ENCODE data around the gene ZFX. TPM values are rescaled to one million over a fixed set of nuclear protein-coding genes. Genes with fewer than 3 reads are reported as not detected.
A peak's percentile ranks its signal among the peaks of the same experiment; 100 is the strongest.
"Not testable (repeated sequence)": the region's sequence is repeated elsewhere in the genome, so short reads cannot be mapped to it uniquely, and the experiment has no call there.

The ZFX gene
- 33.4 and 52.4 TPM in 2 replicates for total RNA-seq
- polyA plus RNA-seq (2012): 10.0 TPM

GRCh38 chrX:24149351-24150050 is at the start of gene ZFX:
Gene ZFX, plus strand, starts transcription at chrX:24149729. Its CDS starts 23,014 bp downstream, at chrX:24172743.
- DNase-seq (ENCODE audit: low read depth): peak; percentile 37

DNA sequence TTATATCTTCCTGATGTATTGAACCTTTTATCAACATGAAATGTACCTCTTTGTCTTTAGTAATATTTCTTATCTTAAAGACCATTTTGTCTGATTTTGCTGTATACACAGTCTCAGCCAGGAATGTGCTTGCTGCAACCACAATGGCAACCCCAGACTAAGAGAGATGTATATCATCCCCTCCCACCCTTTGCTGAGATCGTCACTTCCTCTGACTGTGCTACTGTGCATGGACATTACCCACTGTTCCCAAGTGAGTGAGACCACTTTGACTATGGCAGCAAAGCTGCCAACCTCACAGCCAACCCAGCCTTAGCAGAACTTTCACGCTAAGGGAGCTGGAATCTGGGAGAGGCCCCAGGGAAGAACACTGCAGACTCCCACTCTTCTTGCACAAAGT is 48.8 kb upstream of the ZFX start:
- DNase-seq (ENCODE audit: low read depth): no peak

GRCh38 chrX:24110069-24110468 is 39.5 kb upstream of the ZFX start:
- DNase-seq (ENCODE audit: low read depth): no peak

GRCh38 chrX:24113181-24113580 is 36.3 kb upstream of the ZFX start:
- DNase-seq (ENCODE audit: low read depth): no peak

GRCh38 chrX:24117258-24117657 is 32.3 kb upstream of the ZFX start:
- peak; percentile 51 for DNase-seq (ENCODE audit: low read depth)

DNA sequence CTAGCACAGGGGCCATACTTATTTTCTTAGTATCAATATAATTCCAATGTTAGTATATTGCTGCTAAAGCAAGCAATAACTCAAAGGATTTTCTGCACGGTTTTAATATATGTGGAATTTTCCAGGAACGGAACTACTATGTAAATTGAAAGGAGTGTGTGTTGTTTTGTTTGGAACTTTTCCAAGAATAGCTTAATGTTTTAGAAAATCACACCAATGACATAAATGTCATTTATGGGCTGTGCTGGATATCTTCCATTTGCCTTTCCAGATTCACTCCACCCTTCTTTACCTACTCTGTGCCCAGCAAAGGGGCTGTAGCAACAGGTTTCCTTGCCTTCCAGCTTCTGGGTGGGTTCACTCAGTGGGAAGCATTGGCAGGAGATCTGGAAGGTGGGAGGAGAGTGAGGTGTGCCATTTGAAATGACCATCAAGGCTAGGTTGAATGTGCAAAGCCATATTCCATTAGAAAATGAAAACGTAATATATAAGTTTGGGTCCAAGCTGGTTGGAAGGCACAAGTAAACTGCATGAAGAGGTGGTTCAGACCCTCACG is 25.2 kb upstream of the ZFX start:
- no peak for DNase-seq (ENCODE audit: low read depth)

DNA sequence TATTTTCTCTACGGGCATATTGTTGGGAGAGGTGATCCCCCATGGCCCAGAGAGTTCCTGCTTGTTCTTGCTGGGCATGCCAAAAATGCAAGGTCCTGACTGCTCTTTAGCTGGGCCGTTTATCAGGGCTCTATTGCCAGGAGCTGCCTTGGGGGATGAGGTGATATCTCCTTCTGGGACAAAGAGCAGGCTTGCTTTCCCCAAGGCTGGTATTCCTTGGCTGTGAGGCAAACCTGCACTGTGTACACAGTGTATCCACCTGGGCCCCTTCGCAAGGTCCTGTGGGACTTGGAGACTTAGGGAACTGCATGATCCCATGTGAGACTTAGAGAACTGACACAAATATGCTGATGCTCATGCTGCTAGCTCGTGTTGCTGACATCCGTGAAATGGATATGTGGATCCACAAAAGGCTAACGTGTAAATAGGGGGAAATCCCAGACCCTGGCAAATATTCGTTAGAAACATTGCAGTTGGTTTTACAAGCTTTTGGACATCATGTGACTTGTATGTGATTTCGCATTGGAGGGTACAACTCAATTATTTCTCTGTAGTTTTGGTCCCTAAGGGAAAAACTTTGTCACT is 24.4 kb upstream of the ZFX start:
- no peak for DNase-seq (ENCODE audit: low read depth)

DNA sequence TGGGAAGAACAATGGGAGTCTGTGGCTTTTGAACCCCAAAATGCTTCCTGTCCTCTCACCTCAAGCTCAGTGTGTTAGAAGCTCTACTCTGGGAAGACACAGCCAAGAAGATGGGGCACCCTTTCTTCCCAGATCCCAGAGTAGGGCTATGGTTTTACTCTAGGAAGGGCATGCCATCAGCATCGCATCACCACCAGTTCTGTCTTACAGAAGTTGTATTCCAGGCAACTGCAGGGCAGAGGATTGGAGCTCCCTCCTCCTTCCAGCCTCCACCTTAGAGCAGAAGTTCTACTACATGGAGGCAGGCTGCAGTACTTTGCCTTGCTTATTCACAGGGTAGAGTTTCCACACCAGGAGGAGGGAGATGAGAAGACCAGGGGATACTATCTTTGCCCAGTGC is 18.1 kb upstream of the ZFX start:
- no peak for DNase-seq (ENCODE audit: low read depth)

DNA sequence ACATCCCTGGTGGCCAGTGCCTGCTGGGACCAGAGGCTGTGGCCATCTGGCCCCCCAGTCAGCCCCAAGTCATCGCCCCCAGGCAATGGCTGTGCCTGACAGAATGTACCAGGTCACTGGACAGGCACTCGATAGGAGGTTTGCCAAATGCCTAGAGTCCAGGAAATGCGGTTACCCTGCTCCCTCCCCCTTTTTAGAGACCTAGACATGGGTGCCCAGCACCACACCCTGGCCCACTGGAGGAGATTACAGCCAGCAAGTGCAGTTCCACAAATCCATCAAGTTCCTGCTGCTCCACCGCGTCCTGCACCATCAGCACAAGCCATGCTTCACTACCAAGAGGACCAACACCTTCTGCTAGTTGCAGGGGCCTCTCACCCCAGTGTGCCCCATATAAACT is 16.2 kb upstream of the ZFX start:
- no peak for DNase-seq (ENCODE audit: low read depth)

DNA sequence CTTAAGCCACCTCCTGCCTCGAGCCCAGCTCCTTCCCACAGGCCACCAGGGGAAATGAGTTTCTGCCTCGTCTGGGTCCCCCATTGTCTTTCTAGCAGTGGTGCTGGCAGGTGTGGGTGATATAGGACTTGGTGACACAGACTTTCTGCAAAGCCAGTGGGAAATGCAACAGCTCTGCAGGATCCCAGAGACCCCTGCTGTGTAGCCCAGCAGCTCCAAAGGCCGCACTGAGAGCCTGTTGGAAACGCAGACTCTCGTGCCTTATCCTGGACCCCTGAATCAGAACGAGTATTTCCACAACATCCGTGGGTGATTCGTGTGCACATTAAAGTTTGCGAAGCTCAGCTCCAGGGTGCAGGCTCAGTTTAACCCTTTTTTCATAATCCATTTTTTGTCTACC is 13.8 kb upstream of the ZFX start:
- not testable (repeated sequence) for DNase-seq (ENCODE audit: low read depth)

GRCh38 chrX:24137192-24137591 is 12.3 kb upstream of the ZFX start:
- DNase-seq (ENCODE audit: low read depth): no peak

DNA sequence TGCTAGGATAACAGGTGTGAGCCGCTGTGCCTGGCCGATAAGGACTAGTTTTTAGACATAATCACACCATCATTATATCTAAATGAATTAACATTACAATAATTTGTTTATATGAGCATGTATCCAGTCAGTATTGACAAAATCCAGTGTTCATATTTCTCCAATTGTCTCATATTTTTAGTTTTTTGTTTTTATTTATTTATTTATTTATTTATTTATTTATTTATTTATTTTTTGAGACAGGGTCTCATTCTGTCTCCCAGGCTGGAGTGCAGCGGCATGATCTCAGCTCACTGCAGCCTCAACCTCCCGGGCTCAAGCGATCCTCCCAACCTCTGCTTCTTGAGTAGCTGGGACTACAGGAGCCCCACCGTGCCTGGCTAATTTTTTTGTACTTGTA is 5.5 kb upstream of the ZFX start:
- not testable (repeated sequence) for DNase-seq (ENCODE audit: low read depth)

GRCh38 chrX:24144528-24144927 is 5.0 kb upstream of the ZFX start:
- no peak for DNase-seq (ENCODE audit: low read depth)

DNA sequence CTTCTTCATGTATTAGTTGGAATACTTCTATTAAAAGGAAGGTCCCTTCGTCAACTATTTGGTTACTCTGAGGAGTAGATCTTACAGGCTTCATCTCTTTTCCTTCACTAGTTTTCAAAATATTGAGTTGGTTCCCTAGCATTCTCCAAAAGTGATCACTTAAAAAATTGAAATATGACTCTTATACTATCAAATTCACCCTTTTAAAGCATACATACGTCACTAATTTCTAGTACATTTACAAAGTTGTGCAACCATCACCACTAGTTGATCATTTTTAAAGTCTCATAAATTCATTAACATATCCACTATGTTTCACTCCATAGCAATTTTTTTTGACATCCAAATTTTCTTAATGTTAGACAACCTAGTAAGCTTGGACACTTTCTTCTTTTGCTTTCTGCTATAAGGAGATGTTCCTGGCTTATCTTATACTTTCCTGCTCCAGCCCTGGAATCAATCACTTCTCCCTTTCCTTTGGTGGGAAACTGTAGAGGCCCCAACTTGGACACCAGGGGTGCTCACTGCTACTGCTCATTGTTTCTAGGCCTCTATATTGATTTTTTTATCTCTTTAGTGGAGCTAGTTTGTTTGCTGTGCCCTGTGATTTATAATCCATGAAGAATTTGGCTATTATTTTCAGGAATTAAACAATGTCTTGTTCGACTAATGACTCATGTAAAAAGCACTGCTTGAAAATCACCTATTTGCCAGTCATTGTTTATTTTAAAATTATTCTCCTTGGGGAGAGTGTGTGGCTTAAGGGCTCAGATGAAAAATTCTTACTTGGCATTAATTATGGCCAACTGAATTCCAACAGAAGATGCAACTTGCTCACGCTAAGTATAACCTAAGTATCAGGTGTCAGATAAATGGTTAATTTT is 4.0 kb upstream of the ZFX start:
- peak; percentile 23 for DNase-seq (ENCODE audit: low read depth)

DNA sequence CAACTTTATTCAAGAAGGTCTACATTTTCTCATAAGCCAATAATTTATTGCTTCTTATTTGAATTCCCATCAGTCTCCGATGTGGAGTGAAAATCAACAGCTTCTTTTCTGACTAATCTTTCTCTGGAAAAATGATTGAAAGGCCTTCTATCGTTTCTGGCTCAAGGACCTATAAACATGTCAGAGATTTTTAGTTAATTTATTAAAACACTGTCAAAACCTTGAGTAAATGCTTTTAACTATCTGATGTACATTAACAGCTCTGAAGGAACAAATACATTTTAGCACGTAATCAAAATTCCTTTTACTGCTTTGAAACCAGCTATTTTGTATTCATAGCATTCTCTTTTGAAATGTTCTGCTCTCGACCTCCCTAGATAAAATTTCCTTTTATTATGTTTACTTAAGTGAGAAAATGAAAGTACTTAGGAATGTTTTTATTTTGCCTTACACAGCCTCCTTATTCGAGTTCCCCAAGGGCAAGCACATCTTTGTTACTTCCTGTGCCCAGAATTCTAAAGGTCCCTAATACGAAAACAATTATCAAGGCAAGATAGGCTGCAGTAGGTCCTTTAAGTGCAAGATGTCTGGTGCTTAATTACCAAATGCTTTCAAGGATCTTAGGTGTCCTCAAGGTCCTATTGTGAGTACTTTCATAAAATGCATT is 3.1 kb upstream of the ZFX start:
- DNase-seq (ENCODE audit: low read depth): peak; percentile 27

GRCh38 chrX:24147165-24147564 is 2.4 kb upstream of the ZFX start:
- no peak for DNase-seq (ENCODE audit: low read depth)

DNA sequence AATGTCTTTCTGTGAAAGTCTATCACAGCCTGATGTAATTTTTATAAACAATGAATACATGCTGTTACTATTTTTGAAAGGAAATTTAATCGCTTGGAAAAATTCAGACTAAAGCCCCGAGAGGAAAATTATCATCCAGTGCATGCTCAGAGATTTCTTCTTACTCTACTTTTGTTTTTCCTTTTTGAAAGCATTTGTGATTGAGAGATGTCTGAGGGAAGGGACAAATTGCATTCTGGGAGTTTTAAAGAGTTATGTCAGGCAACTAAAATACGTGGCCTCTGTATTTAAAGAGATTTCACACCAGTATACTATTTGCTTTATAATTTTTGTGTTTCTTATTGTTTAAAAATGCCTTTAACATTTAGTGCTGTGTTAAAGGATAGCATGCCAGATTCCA is 1.4 kb upstream of the ZFX start:
- DNase-seq (ENCODE audit: low read depth): peak; percentile 38

DNA sequence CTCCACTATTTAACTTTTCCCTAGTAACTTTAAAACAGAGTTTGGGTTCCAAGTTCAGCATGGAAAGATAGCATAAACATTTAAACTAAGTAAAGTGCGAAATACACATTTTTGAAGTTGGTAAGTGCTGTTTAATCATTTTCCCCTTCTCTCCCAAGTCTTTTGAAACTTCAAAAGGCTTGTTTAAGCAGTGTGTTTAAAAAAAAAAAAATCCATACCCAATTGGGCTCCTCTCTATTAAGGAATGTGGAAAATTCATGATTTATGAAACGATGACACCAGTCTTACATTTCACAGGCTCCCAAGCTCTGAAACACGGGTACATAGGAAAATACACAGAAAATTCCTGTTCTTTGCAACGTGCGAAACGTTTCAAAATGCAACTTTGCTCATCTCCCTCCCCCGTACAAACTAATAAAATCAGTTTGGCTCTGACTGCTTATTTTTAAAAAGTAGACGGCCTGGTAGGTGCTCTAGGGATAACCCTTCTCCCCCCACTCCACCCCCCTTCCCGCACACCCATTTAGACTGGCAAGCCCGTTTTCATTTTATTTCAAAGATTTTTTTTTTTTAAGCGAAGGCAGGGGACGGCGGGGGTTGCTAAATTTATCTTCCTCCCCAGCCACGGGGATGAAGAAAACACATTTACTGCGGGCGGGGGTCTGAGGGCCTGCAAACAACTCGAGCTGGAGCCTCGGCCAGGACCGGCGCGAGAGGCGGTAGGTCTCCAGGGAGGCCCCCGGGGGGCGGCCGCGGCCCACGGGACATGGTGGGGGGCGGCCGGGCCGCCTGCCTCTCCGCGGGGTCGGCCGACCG is 786 bp upstream of the ZFX start:
- peak; percentile 32 for DNase-seq (ENCODE audit: low read depth)

- DNase-seq (ENCODE audit: low read depth): peak; percentile 83
Measured at GRCh38 chrX:24150051-24150790, 692 bp downstream of the ZFX start.

DNA sequence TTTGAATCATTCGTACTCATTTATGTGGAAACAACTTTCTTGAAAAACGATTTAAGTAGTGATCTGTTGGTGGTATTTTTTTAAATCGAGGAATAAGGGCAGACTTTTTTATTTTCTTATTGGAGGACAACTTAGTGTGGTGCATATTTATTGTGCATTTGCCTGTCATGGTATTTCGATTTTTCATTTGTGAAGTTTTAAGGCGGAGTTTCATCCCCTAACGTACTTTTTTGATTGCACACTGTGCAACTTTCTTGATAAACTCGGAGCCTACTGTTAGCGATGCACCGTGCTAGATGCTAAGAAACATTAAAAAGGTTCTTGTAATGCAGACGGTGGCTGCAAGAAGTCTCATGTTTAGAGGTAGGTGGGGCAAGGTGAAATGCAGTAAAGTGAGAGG is 1.4 kb downstream of the ZFX start:
- no peak for DNase-seq (ENCODE audit: low read depth)
